COLO668 (cell line): ENCODE data around the gene ZNF860.
"Not testable (repeated sequence)": the region's sequence is repeated elsewhere in the genome, so short reads cannot be mapped to it uniquely, and the experiment has no call there.

ENCODE experiments used
- DNase-seq: peaks from one replicate; lab custom pipeline; 2025; ENCODE audit not compliant: unreplicated experiment; lab: John Stamatoyannopoulos, UW

The ZNF860 gene

DNA sequence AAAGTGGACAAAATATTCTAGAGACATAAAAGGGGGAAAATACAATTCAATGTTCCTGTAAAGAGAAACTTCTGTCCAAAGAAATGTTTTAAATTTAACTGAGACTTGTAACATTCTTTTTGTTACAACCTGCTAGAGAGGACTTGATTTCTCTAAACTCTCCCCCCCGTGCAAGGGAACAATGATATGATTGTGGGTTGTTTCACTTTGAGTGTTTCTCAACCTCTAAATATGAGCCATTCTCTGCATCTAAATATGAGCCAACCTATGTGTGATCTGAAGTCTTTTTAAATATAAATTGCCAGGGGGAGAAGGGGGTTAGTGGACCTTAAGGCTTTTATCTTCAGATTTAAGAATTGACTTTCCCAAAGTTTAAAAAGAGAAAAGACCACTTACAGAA, 14.6 kb downstream of the ZNF860 start:
- DNase-seq: no peak

- no peak for DNase-seq
Measured at GRCh38 chr3:31997500-31997899, 15.9 kb downstream of the ZNF860 start.

GRCh38 chr3:31999907-32000439, 18.4 kb downstream of the ZNF860 start:
- no peak for DNase-seq

- DNase-seq: no peak
Measured at GRCh38 chr3:32000877-32001276, 19.3 kb downstream of the ZNF860 start.

- DNase-seq: no peak
Measured at GRCh38 chr3:32002561-32003368, 21.2 kb downstream of the ZNF860 start.

GRCh38 chr3:32003380-32003779, 21.8 kb downstream of the ZNF860 start:
- no peak for DNase-seq

DNA sequence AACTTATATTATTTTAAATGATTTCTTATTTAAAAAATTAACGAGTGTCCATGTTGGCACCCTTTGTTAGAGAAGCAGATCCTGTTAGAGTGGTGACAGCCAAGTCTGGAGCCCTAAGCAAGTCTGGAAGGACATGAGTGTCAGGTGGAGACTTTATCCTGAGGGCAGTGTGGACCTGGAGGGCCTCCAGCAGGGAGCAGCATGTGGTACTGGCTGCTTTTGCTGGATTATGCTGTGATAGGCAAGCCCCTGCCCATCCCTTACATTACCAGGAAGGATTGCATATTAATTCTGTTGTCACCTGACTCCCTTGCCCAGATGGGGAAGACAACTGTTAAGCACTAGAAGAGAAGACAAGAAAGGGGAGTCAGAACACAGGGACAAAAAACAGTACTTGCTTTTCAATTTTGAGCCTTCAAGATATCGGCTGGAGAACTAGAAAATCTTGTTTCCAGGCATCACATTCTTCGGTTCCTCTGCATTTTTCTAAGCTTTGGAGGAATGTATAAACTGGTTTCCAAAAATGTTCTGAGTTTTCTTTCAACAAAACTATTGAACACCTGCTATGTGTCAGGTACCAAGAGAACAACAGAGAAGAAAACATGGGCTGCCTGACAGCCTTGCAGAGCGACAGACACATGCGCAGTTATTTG, 22.7 kb downstream of the ZNF860 start:
- DNase-seq: no peak

DNA sequence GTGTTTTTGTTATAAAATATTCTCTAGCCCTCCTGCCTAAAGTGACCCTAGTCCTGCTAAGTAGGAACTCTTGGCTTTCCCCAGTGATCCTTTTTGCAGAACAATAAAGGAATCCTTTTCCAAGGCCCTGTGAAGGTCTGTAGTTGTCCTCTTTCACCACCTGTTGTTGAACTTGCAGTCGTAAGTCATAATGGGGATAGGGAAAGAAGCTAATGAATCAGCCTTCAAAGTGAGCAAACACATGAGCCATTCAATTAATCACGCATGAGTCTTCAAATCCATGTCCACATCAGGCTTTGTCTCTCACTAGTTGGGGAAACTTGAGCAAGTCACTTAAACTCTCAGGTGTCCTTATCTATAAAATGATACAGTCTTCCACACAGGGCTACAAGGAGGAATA, 27.6 kb downstream of the ZNF860 start:
- DNase-seq: no peak

- DNase-seq: no peak
Measured at GRCh38 chr3:32009957-32010356, 28.4 kb downstream of the ZNF860 start.

- not testable (repeated sequence) for DNase-seq
Measured at GRCh38 chr3:32010699-32011098, 29.1 kb downstream of the ZNF860 start.

DNA sequence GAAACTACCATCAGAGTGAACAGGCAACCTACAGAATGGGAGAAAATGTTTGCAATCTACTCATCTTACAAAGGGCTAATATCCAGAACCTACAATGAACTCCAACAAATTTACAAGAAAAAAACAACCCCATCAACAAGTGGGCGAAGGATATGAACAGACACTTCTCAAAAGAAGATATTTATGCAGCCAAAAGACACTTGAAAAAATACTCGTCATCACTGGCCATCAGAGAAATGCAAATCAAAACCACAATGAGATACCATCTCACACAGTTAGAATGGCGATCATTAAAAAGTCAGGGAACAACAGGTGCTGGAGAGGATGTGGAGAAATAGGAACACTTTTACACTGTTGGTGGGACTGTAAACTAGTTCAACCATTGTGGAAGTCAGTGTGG, 34.1 kb downstream of the ZNF860 start:
- not testable (repeated sequence) for DNase-seq

DNA sequence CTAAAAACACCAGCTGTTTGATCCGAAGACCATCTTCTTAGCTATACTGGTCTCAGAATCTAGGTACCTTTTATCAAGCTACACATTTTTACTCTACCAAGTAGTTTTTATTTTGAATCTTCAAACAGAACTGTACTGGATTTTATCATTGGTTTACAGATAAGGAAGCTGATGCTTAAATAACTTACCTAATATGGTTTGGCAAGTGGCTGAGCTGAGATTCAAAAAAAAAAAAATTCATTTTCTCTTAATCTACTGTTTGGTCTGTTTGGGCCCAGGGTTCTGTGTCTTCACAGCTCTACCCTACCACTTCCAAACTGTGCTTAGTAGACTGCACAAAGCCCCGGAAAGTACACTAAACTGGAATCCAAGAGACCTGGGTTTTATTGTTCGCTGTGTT, 35.7 kb downstream of the ZNF860 start:
- no peak for DNase-seq

- no peak for DNase-seq
Measured at GRCh38 chr3:32018757-32019564, 37.4 kb downstream of the ZNF860 start.

DNA sequence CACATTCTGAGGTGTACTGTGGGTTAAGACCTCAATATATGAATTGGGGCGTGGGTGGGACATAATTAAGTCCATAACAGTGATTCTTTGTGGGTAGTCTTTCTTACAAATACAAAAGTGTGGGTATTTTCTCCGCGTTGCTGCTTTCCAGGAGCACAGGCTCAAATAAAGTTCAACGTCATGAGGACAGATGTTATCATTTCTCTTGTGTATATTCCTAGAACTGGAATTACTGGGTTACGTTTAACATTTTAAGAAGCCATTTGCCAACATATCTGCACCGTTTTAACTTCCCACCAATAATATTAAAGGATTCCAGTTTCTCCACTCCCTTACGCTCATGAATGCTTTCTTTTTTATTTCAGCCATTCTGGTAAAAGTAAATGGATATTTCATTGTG, 39.6 kb downstream of the ZNF860 start:
- DNase-seq: no peak

DNA sequence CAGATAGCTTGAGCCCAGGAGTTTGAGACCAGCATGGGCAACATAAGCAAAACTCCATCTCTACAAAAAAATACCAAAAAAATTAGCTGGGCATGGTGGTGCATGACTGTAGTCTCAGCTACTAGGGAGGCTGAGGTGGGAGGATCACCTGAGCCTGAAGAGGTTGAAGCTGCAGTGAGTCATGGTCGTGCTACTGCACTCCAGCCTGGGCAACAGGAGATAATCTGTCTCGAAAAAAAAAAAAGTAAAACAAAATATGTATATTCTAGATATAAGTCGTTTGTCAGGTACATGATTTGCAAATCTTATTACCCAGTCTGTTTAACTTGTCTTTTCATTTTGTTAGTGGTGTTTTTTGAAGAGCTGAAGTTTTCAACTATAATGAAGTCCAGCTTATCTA, 40.2 kb downstream of the ZNF860 start:
- DNase-seq: no peak

GRCh38 chr3:32022947-32023346, 41.4 kb downstream of the ZNF860 start:
- DNase-seq: no peak

- DNase-seq: no peak
Measured at GRCh38 chr3:32026593-32026992, 45.0 kb downstream of the ZNF860 start.

DNA sequence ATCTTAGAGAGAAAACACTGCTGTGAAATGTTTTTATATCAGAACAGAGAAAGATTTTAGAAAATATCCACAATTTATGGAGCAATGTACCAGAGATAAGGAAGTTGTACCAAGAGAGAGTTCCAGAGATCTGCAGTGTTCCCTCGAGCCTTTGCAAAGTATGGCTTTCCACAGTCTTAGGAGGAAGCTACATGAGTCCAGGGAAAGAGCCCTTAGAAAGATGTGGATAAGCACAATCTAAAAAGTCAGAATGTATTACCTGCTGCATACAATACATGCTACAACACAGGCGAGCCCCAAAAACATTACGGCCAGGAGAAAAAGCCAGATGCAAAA, 56.4 kb downstream of the ZNF860 start:
- DNase-seq: no peak

- DNase-seq: no peak
Measured at GRCh38 chr3:32041316-32041715, 59.8 kb downstream of the ZNF860 start.
